Measurements from ENCODE around the gene TGFBR2.

DNA sequence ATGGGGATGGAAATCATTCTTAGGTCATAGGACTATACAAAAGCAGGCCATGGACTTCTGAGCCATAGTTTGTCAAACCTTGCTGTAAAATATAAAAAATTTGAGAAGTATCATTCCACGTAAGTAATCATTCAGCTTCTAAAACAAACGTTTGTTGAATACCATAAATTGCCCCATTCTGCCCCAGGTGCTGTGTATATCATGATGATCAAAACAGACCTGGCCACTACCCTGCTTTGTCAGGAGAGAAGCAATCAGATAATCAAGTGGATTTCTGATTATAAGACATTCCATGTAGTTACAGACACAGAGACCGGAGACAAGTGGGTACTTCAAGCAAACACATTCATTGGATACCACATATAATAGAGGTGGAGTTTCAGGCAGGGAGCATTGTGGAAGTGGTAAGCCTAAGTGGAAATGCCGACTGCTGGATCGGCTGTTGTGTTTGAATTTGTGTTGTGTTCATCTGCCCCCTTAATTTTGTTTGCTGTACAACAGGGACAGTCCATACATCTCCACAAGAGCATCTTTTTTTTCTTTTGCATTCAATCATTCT, 61.7 kb downstream of the TGFBR2 start:
- TF ChIP-seq CTCF (conservative IDR thresholded peaks at IDR 0.05; ENCODE audit: low read depth in 2 of 2) (no peak), POLR2AphosphoS5 (IDR thresholded peaks at IDR 0.05; ENCODE audit: low read depth) (no peak), EZH2 (IDR thresholded peaks at IDR 0.05; ENCODE audit: low read depth, unreplicated experiment) (no peak), CREB1 (CRISPR knock-in tag; IDR thresholded peaks at IDR 0.05; ENCODE audit: low read depth) (no peak), EZH2phosphoT487 (IDR thresholded peaks at IDR 0.05; ENCODE audit: unreplicated experiment) (no peak), ZNF331 (CRISPR knock-in tag; IDR thresholded peaks at IDR 0.05; ENCODE audit: low read depth) (no peak), JUNB (IDR thresholded peaks at IDR 0.05; ENCODE audit: unreplicated experiment) (no peak), ZNF114 (CRISPR knock-in tag; IDR thresholded peaks at IDR 0.05) (no peak), NANOG (IDR thresholded peaks at IDR 0.05; ENCODE audit: borderline replicate concordance) (no peak), ETS1 (IDR thresholded peaks at IDR 0.05) (no peak), STAT1 (IDR thresholded peaks at IDR 0.05; ENCODE audit: unreplicated experiment) (no peak)
- TF ChIP-seq, protein P1, sequence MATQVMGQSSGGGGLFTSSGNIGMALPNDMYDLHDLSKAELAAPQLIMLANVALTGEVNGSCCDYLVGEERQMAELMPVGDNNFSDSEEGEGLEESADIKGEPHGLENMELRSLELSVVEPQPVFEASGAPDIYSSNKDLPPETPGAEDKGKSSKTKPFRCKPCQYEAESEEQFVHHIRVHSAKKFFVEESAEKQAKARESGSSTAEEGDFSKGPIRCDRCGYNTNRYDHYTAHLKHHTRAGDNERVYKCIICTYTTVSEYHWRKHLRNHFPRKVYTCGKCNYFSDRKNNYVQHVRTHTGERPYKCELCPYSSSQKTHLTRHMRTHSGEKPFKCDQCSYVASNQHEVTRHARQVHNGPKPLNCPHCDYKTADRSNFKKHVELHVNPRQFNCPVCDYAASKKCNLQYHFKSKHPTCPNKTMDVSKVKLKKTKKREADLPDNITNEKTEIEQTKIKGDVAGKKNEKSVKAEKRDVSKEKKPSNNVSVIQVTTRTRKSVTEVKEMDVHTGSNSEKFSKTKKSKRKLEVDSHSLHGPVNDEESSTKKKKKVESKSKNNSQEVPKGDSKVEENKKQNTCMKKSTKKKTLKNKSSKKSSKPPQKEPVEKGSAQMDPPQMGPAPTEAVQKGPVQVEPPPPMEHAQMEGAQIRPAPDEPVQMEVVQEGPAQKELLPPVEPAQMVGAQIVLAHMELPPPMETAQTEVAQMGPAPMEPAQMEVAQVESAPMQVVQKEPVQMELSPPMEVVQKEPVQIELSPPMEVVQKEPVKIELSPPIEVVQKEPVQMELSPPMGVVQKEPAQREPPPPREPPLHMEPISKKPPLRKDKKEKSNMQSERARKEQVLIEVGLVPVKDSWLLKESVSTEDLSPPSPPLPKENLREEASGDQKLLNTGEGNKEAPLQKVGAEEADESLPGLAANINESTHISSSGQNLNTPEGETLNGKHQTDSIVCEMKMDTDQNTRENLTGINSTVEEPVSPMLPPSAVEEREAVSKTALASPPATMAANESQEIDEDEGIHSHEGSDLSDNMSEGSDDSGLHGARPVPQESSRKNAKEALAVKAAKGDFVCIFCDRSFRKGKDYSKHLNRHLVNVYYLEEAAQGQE (IDR thresholded peaks at IDR 0.05; ENCODE audit: unreplicated experiment) = no peak

Data from GM23338 (cell line).